GM12878 (cell line): Measurements from ENCODE around the gene CD82. TPM values are rescaled to one million over a fixed set of nuclear protein-coding genes. Genes with fewer than 3 reads are reported as not detected.

Experiments
- ATAC-seq: fragments of 200-7000 bp; cut with Tn5 transposase; 3 replicates; pipeline ENCODE4 v1.9.1; 2020; ENCODE audit warnings: mild to moderate bottlenecking, moderate library complexity
- BruUV-seq: library from RNA; stranded (reverse); fragments of 400-500 nt; replicated peaks from 2 replicates; lab custom pipeline; 2021; lab: Mats Ljungman, UMichigan
- CTCF ChIA-PET: fragments of 300-600 bp; sonication (Branson Sonifier 250); formaldehyde crosslinking; extraction: SDS; loops from one replicate; lab custom pipeline; 2021; ENCODE audit warnings: inconsistent platforms; lab: Yijun Ruan, JAX
- POLR2A ChIA-PET: fragments of 350-600 bp; formaldehyde crosslinking; extraction: SDS; loops from one replicate; lab custom pipeline; 2021; ENCODE audit warnings: inconsistent platforms; lab: Charles Lee
- RAD21 ChIA-PET: fragments of 300-600 bp; sonication (Branson Sonifier 250); formaldehyde crosslinking; loops from one replicate; lab custom pipeline; 2023; ENCODE audit warnings: antibody characterized with exemption; ENCODE audit not compliant: unreplicated experiment; lab: Charles Lee
- SMC1A ChIA-PET: fragments of 300-600 bp; sonication (Branson Sonifier 250); formaldehyde crosslinking; loops from one replicate; lab custom pipeline; 2023; ENCODE audit not compliant: unreplicated experiment, uncharacterized antibody; lab: Charles Lee
- DNase-seq: peaks from one replicate; pipeline ENCODE4 v3.0.0-alpha.2; 2011; ENCODE audit warnings: low read depth, low spot score
- FAIRE-seq: peaks from 3 replicates; lab custom pipeline; 2011; peaks lifted over from hg19 to GRCh38; lab: Jason Lieb, UNC
- H2AFZ ChIP-seq: 2 replicates; pipeline ENCODE4 v1.6.0; 2011; ENCODE audit warnings: low read depth, low read length, control low read depth; ENCODE audit not compliant: control insufficient read depth
- H3K27ac ChIP-seq: 2 replicates; pipeline ENCODE4 v1.5.1; 2011; ENCODE audit warnings: control low read depth; ENCODE audit not compliant: control insufficient read depth, insufficient read depth
- H3K27me3 ChIP-seq, 2 experiments: replicated peaks in 1 of 2; 2 replicates each; pipeline versions ENCODE4 v1.6.0 to v1.6.1; 2011; ENCODE audit warnings: low read length in 1 of 2; ENCODE audit not compliant: control insufficient read depth in 2 of 2, insufficient read depth in 2 of 2
- H3K36me3 ChIP-seq, 2 experiments: 2 replicates each; pipeline ENCODE4 v1.5.1; 2011; ENCODE audit warnings: low read length in 1 of 2; ENCODE audit not compliant: control insufficient read depth in 2 of 2, insufficient read depth in 2 of 2
- H3K4me1 ChIP-seq: 2 replicates; pipeline ENCODE4 v1.6.1; 2011; ENCODE audit warnings: mild to moderate bottlenecking, low read length, moderate library complexity, mixed read lengths; ENCODE audit not compliant: control insufficient read depth, insufficient read depth
- H3K4me2 ChIP-seq: 2 replicates; pipeline ENCODE4 v1.6.0; 2011; ENCODE audit warnings: control low read depth; ENCODE audit not compliant: control insufficient read depth, insufficient read depth
- H3K4me3 ChIP-seq: fragments of 200-600 bp; sonication (generic); 2 replicates; pipeline ENCODE4 v1.5.1; 2016
- H3K79me2 ChIP-seq: 2 replicates; pipeline ENCODE4 v1.6.0; 2011; ENCODE audit warnings: low read length; ENCODE audit not compliant: control insufficient read depth, insufficient read depth
- H3K9ac ChIP-seq: 2 replicates; pipeline ENCODE4 v1.8.0; 2011; ENCODE audit warnings: low read length, control low read depth, mixed read lengths; ENCODE audit not compliant: control insufficient read depth, insufficient read depth
- H3K9me3 ChIP-seq: replicated peaks from 3 replicates; pipeline ENCODE4 v1.5.1; 2011; ENCODE audit warnings: mild to moderate bottlenecking, low read length; ENCODE audit not compliant: control insufficient read depth, insufficient read depth
- H4K20me1 ChIP-seq: 2 replicates; pipeline ENCODE4 v1.6.0; 2011; ENCODE audit not compliant: control insufficient read depth, insufficient read depth
- MEF2B ChIP-seq: fragments of 450-650 bp; IDR thresholded peaks from 2 replicates; pipeline ENCODE4 v1.6.1; 2018; ENCODE audit warnings: mild to moderate bottlenecking, moderate library complexity; ENCODE audit not compliant: partially characterized antibody, poor library complexity, severe bottlenecking
- WGBS: methylation state at CpG from one replicate; pipeline ENCODE4 v1.1.6; 2016; ENCODE audit warnings: low lambda C conversion rate; ENCODE audit not compliant: insufficient replicate concordance, insufficient coverage; ENCODE audit errors: missing lambda C conversion rate; 5-methylcytosine and 5-hydroxymethylcytosine counted together
- in situ Hi-C: fragments of 300-500 bp; cut with MboI; formaldehyde crosslinking; loops from 9 replicates; pipeline ENCODE4 v1.14.3; 2018; ENCODE audit warnings: mixed read lengths
- intact Hi-C: fragments of 100-400 bp; cut with micrococcal nuclease; formaldehyde crosslinking; loops from one replicate; pipeline ENCODE4 v1.14.2; 2022; ENCODE audit not compliant: unreplicated experiment
- polyA plus RNA-seq, 11 experiments: library from polyadenylated mRNA; depleted of rRNA in 4 of 11; unstranded in 6 of 11; stranded (reverse) in 5 of 11; fragments of >200 nt; fragmentation: Nextera tagmentation in 4 of 11; fragmentation: Illumina TruSeq in 1 of 11; extraction: Ambion mirVana in 4 of 11; extraction: Trizol in 1 of 11; gene quantifications; 1 replicate in 1 of 11; 2 replicates in 10 of 11; pipeline versions ENCODE4 v1.2.1 to v1.2.3, GENCODE V29; 2011 to 2016; ENCODE audit warnings: inconsistent platforms in 2 of 11, missing spikeins in 2 of 11, low read depth in 1 of 11
- total RNA-seq, 4 experiments: library from RNA; depleted of rRNA in 3 of 4; stranded (reverse); fragments of >200 nt in 3 of 4; fragmentation: Illumina TruSeq in 1 of 4; extraction: Trizol in 1 of 4; gene quantifications; 2 replicates each; pipeline versions ENCODE4 v1.2.1 to v1.2.3, GENCODE V29; 2013 to 2021
- TF ChIP-seq, protein P1 (sequence below): fragments of 450-650 bp; IDR thresholded peaks from 2 replicates; pipeline ENCODE4 v1.6.1; 2017; ENCODE audit warnings: low read depth, mild to moderate bottlenecking, moderate library complexity

The CD82 gene
- total and polyA plus RNA-seq, 10 of the 15 experiments (the other 5 are each of a cell fraction or from before 2014, with no cell fraction given): 5.2 to 180 (median 84.7) TPM

DNA sequence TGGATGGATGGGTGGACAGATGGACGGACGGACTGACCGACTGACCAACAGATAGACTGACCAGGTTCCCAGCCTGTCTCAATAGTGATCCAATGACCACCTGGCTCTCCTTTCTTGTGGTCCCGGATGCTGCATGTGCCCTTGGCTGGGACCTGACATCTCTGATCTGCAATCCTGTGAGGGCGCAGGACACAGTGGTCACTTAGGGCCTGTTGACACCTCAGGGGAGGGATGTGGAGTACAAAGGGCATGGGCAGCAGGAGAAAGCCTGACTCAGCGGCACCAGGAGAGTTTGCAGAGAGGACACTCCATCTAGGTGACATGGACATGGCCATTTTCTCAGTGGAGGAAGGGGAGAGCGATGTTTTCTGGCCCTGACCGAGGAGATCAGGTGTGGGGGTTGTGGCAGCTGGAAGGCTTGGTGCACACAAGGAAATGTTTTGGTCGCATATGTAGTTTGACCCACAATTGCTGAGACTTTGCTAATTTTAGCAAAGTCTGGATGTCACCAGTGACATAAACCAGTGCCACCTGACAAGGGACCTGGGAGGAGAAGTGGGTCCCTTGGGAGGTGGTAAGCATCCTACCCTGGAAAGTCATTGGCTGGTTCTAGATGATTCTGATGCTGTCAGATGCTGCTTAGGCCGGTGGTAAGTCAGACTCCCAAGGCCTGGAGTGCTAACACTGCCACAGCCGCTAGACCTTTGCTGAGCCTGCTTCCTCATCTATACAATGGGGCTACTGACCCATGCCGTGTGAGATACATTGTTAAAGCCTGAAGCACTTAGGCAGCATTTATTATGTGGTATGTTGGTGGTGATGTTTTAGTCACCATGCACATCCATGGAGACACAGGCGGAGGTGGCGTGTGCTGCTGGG, 50.7 kb downstream of the CD82 start:
- intact Hi-C loops (no loop called here), in situ Hi-C loops (no loop called here)
- ChIA-PET RAD21 (interaction anchor here (0.8 to 7.8 kb wide), 26 partner anchors 11 to 330 kb away, joined by 3 to 196 read pairs (median 8); partner anchors contain the start of gene CD82), CTCF (interaction anchor here (0.6 to 10.3 kb wide), 22 partner anchors 9 to 330 kb away, joined by 3 to 477 read pairs (median 9); partner anchors contain the start of gene CD82), POLR2A (interaction anchor here (1.0 to 7.9 kb wide), 6 partner anchors 14 to 59 kb away, joined by 3 to 289 read pairs (median 7); partner anchors contain the start of gene CD82), SMC1A (interaction anchor here (0.9 to 10.3 kb wide), 14 partner anchors 12 to 313 kb away, joined by 3 to 433 read pairs (median 6); partner anchors contain the start of gene CD82)
- H3K27me3 ChIP-seq: no peaks in the 10 kb centered on the region
- peaks cover 32% of the 10 kb centered on the region for H3K4me1 ChIP-seq
- H3K36me3 ChIP-seq: peaks cover 10 to 39% of the 10 kb centered on the region in 2 experiments
- H4K20me1 ChIP-seq: no peaks in the 10 kb centered on the region
- H3K4me2 ChIP-seq: no peak overlapping the region
- no peaks in the 10 kb centered on the region for H3K79me2 ChIP-seq
- H3K27ac ChIP-seq: no peak overlapping the region
- TF ChIP-seq, protein P1, sequence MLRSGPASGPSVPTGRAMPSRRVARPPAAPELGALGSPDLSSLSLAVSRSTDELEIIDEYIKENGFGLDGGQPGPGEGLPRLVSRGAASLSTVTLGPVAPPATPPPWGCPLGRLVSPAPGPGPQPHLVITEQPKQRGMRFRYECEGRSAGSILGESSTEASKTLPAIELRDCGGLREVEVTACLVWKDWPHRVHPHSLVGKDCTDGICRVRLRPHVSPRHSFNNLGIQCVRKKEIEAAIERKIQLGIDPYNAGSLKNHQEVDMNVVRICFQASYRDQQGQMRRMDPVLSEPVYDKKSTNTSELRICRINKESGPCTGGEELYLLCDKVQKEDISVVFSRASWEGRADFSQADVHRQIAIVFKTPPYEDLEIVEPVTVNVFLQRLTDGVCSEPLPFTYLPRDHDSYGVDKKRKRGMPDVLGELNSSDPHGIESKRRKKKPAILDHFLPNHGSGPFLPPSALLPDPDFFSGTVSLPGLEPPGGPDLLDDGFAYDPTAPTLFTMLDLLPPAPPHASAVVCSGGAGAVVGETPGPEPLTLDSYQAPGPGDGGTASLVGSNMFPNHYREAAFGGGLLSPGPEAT: no peak
- peak; percentile 30 for TF ChIP-seq MEF2B
- no peak overlapping the region for H3K4me3 ChIP-seq
- ATAC-seq (no peak), DNase-seq (no peak), FAIRE-seq (no peak)
- BruUV-seq: no TSS peak
- WGBS: 84% methylated on average over 14 of the region's 14 CpGs
- no peaks in the 10 kb centered on the region for H3K9me3 ChIP-seq
- H3K9ac ChIP-seq: no peak overlapping the region
- no peak overlapping the region for H2AFZ ChIP-seq
